DMS53 treated with DMSO at 0.1 percent for 48 hours (cell line): ENCODE data around the gene CASTOR1.

Experiments used
- DNase-seq: peaks from one replicate; lab custom pipeline; 2025; ENCODE audit not compliant: unreplicated experiment; lab: John Stamatoyannopoulos, UW

Gene CASTOR1

DNA sequence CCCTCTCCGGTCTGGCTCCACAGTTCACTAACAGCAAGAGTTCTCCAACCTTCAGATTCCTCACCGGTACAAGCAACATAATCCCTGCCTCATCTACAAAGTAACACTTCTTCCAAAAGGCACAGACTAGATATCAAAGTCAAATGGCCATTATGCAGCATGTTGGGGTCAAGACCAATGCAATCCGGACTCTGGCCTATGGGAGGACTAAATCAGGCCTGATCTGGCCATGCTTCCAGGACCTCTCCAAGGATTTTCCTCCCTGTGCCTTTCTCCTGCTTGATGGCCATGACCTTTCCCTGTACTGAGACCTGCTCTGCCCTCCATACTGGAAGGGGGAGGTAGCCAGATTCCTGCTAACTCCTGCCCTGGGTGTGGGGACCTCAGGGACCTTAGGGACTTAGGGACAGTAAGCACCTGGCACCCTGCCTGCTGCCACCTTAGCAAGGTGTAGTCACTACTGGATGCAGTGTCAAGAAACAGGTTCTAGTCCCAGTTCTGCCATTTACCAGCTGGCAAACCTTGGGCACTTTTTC, 30.8 kb upstream of the CASTOR1 start:
- no peak for DNase-seq

- no peak for DNase-seq
These were observed 29.6 kb upstream of the CASTOR1 start for GRCh38 chr22:30318799-30319419.

DNA sequence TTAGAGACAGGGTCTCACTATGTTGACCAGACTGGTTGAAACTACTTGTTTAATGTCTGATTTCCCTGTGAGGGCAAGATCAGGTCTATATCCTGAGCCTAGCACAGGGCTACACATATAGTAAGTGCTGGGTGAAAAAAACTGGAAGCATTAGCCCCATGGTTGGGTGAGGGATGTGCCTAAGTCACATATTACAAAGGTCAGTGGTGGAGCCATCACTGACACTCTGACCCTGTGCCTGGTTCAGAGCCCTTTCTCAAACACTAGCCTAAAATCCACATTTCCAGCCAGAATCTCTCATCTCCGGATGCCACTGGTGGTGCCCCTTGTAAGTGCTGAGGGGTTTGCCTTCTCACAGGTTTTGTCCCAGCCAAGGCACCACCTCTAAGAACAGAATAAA, 28.5 kb upstream of the CASTOR1 start:
- no peak for DNase-seq

DNA sequence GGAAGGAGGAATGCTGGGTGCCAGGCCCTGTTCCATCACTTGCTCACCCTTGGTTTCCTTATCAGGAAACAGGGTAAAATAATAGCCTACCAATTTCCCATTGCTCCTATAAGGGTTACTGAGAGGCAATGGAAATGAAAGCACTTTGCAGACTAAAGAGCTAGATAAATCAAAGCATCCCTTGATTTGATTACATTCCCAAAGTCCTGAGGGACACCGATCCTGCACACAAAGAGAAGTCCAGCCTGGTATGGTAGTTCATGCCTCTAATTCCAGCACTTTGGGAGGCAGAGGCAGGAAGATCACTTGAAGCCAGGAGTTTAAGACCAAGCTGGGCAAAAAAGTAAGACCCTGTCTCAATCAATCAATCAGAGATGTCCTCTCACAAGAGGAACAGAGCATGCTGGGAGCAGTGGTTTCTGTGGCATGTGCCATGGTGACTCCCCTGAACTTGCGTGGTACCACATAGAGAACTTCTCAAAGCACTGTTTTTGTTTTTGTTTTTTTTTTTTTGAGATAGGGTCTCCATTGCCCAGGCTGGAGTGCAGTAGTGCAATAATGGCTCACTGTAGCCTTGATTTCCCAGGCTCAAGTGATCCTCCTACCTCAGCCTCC, 26.8 kb upstream of the CASTOR1 start:
- DNase-seq: no peak

GRCh38 chr22:30314915-30315314, 25.6 kb upstream of the CASTOR1 start:
- no peak for DNase-seq

DNA sequence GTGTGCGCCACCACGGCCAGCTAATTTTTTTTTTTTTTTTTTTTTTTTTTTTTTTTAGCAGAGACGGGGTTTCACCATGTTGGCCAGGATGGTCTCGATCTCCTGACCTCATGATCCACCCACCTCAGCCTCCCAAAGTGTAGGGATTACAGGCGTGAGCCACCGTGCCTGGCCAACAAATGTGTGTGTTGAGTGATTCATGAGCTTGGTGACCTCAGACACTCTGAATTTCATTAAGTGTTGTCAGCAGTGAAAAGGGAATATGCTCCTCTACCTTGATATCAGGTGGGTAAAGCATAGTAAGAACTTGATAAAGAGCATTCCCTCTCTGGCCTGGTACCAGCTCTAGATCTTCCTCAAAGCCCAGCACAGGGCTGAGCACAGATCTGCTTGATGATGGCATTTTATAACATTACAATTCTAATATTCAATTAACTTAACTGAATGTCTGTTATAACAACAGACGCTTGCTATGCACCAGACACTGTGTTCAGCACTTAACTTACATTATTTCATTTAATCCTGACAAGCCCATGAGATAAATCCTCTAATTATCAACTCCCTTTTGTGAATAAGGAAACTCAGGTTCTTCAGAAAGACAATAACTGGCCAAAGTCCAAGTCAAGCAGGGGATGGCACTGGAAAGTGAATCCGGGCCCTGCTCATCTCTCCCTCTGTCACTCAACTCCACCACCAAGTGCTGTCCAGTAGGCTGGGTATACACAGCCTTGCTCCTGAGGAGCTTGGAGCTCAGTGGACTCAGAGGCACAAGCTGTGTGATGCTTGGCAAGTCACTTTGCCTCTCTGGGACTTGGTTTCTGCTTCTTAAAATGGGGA, 24.4 kb upstream of the CASTOR1 start:
- no peak for DNase-seq

DNA sequence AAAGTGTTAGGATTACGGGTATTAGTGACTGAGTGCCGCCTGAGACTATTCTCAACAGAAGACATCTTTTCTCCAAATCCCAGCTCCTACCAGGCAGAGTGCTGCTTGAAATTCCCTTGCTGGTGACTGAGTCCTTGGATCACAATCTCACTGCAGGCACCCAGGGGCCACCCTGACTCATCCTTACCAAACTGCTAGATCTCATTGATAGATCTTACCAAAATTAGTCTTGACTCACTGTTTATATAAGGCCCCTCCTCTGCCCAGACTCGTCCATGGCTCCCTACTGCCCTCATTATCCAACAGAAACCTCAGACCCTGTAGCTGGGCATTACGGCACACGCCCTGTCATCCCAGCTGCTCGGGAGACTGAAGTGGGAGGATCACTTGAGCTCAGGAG, 22.7 kb upstream of the CASTOR1 start:
- no peak for DNase-seq

DNA sequence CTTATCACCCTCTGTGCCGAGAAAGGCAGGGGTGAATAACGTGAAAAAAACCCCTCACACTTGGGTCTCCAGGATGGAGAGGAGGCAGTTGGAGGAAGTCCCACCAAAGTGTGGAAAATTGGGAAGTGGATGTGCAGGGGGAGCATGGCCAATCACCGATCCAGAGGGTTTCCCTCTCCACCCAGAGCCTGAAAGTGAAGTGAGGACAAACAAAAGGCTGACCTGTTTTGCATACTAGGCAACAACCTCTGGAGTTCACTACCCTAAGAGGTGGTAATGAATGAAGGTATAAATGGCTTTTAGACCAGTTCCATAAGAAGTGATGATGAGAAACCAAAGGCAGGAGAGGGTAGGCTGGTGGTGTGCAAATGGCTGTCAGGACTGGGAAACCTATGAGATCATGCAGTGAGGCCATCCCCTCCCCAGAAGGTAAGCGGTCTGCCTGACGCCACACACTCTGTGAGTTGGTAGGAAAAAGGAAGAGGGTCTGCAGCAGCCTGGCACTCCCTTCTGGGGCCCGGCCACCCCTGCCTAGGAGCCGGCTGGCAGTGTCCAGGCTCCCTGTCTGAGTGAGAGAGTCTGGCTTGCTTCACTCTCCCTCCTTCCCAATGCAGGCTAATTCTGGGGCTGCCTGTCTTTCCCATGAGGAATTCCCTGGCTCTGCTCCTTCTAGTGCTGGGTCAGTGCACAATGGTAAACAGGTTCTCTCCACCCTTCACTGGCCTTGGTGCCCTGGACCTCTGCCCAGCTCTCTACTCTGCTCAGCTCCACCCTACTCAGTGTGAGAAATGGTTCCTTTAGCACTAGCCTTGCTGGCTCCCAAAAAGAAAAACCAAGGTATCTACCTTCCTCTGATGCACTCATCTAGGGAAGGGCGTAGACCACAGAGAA, 21.8 kb upstream of the CASTOR1 start:
- DNase-seq: no peak

GRCh38 chr22:30309951-30310741, 20.8 kb upstream of the CASTOR1 start:
- no peak for DNase-seq

GRCh38 chr22:30308518-30309230, 19.4 kb upstream of the CASTOR1 start:
- DNase-seq: no peak

DNA sequence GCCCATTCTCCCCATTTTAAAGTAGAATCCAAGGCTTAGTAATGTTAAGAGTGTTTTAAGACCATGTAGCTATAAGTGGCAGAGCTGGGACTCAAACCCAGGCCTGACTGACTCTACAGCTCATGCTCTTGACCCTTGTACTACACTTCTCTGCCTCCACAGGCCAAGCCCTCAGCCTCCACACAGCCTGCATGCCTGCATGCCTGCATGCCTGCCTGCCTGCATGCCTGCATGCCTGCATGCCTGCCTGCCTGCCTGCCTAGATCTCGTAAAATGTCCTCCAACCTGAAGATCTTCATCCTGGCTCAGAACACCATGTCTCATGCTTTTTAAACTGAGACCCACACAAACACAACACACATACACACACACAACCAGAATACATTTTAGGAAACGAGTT, 18.8 kb upstream of the CASTOR1 start:
- no peak for DNase-seq

DNA sequence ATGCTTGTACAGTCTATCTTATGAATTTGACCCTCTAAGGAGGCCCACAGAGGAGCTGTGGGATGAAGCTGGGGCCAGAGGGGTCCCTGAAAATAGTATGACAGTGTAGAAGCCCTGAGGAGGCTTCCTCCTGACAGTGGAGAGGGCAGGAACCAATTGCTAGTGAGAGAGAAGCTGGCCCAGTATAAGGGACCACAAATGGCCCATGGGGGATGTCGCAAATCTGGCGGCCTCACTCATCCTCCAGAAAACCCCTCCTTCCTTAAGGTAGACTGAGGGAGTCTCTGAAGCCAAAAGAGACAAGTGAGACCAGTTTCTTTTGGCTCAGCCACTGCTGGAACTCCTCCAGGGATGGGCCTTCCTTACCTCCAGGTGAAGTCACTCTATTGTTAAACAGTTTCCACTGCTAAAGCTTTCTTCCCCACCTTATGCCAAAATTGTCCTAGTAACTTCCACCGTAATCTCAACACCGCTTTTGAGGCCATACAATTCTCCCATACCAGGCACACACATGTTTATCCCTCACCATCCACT, 17.8 kb upstream of the CASTOR1 start:
- DNase-seq: no peak

- DNase-seq: no peak
These were observed 17.3 kb upstream of the CASTOR1 start for GRCh38 chr22:30306627-30307011.

DNA sequence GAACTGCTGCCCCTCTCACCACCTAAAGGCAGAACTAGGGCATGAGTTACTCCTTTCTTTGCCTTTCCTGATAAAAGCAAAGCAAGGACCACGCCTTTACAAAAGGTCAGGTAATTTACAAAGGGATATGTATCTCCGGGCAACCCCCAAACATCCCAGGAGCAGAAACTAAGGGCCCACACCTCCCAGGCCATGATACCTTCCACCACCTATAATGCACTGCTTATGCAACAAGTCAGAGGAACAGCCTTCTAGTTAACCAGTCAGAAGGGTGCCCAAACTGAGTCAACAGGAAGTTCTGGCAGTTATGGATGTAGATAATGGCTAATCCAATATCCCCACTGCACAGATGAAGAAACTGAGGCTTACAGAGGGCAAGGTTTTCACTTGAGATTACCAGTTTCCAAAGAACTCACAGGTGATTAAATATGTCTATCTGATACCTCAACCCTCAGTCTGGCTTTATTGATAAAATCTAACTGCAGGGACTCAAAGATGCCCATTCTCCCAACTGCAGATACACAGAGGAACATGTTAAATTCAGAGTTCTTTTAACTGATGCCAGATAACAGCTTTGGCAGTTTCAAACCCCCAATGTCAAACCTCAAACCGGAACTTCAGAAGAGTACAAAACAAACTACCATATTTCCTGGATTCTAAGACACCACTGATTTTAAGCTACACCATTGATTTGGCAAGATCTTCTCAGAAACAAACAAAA, 16.8 kb upstream of the CASTOR1 start:
- DNase-seq: no peak

- DNase-seq: no peak
These were observed 16.2 kb upstream of the CASTOR1 start for GRCh38 chr22:30305519-30305905.

GRCh38 chr22:30304495-30305244, 15.4 kb upstream of the CASTOR1 start:
- no peak for DNase-seq

DNA sequence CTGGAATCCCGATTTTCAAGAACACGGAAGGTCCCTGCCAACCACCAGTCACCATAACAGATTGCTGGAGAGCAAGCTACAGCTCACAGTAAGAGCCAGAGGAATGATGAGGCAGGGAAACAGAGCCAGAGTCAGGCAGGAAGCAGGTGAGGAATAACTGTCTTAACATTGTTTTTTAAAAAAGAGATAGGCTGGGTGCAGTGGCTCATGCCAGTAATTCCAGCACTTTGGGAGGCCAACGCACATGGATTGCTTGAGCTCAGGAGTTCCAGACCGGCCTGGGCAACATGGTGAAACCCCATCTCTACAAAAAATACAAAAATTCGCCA, 13.5 kb upstream of the CASTOR1 start:
- DNase-seq: no peak
